ACHN (cell line): ENCODE measurements around the gene NINL.
"Not testable (repeated sequence)": the region's sequence is repeated elsewhere in the genome, so short reads cannot be mapped to it uniquely, and the experiment has no call there.

Experiments used
- DNase-seq: peaks from one replicate; pipeline ENCODE4 v3.0.0-alpha.2; 2015
- in situ Hi-C: cut with HindIII; loops from 2 replicates; pipeline ENCODE4 v1.10.0; 2017; ENCODE audit warnings: low sequenced_read_pairs, low pct_ligation_motif_present, low pct_unique_long_range_greater_than_20kb

NINL gene

GRCh38 chr20:25566821-25567220 lies 18.5 kb downstream of the NINL start:
- no peak for DNase-seq
- in situ Hi-C loops = no loop called here

GRCh38 chr20:25565578-25566157 lies 19.7 kb downstream of the NINL start:
- in situ Hi-C loops = no loop called here
- DNase-seq = no peak

GRCh38 chr20:25563876-25564275 lies 21.5 kb downstream of the NINL start:
- no peak for DNase-seq
- in situ Hi-C loops = no loop called here

- DNase-seq = no peak
Measured at GRCh38 chr20:25563362-25563761, 22.0 kb downstream of the NINL start.

GRCh38 chr20:25561771-25562170 lies 23.6 kb downstream of the NINL start:
- DNase-seq, in situ Hi-C loops: not testable (repeated sequence)

More at GRCh38 chr20:25563362-25563761, 22.0 kb downstream of the NINL start:
- in situ Hi-C loops = no loop called here

GRCh38 chr20:25553819-25554296 lies 31.5 kb downstream of the NINL start:
- in situ Hi-C loops = no loop called here
- DNase-seq = peak; percentile 47

GRCh38 chr20:25552977-25553376 lies 32.4 kb downstream of the NINL start:
- DNase-seq = no peak
- in situ Hi-C loops = no loop called here

- in situ Hi-C loops = no loop called here
Measured at GRCh38 chr20:25551413-25552215, 33.7 kb downstream of the NINL start.

GRCh38 chr20:25550645-25551337 lies 34.5 kb downstream of the NINL start:
- in situ Hi-C loops, DNase-seq: not testable (repeated sequence)

More at GRCh38 chr20:25551413-25552215, 33.7 kb downstream of the NINL start:
- DNase-seq = no peak

- in situ Hi-C loops = no loop called here
- DNase-seq = no peak
Measured at GRCh38 chr20:25549843-25550477, 35.4 kb downstream of the NINL start.

GRCh38 chr20:25549172-25549773 lies 36.1 kb downstream of the NINL start:
- in situ Hi-C loops = no loop called here
- no peak for DNase-seq

- DNase-seq = no peak
- in situ Hi-C loops = no loop called here
Measured at GRCh38 chr20:25548613-25549086, 36.7 kb downstream of the NINL start.

GRCh38 chr20:25547999-25548398 lies 37.3 kb downstream of the NINL start:
- in situ Hi-C loops = no loop called here
- DNase-seq = no peak

- DNase-seq = no peak
- in situ Hi-C loops = no loop called here
Measured at GRCh38 chr20:25547063-25547462, 38.3 kb downstream of the NINL start.

GRCh38 chr20:25546048-25546447 lies 39.3 kb downstream of the NINL start:
- in situ Hi-C loops = no loop called here
- no peak for DNase-seq

GRCh38 chr20:25545171-25545570 lies 40.2 kb downstream of the NINL start:
- no peak for DNase-seq
- in situ Hi-C loops = no loop called here

GRCh38 chr20:25544734-25545133 lies 40.6 kb downstream of the NINL start:
- in situ Hi-C loops = no loop called here
- no peak for DNase-seq

- DNase-seq = no peak
- in situ Hi-C loops = no loop called here
Measured at GRCh38 chr20:25544311-25544710, 41.0 kb downstream of the NINL start.
